Hepatocyte (in vitro differentiated cells): ENCODE results near the gene TBXAS1.

Experiments
- EZH2 ChIP-seq: fragments of 200-600 bp; sonication (generic); IDR thresholded peaks from 2 replicates; pipeline ENCODE4 v1.6.1; 2016; ENCODE audit warnings: antibody characterized with exemption, mild to moderate bottlenecking, borderline replicate concordance
- TF ChIP-seq, protein P1 (sequence below): fragments of 200-600 bp; sonication (generic); IDR thresholded peaks from 2 replicates; pipeline ENCODE4 v1.5.1; 2016; ENCODE audit warnings: antibody characterized with exemption, mild to moderate bottlenecking; ENCODE audit not compliant: poor library complexity

DNA sequence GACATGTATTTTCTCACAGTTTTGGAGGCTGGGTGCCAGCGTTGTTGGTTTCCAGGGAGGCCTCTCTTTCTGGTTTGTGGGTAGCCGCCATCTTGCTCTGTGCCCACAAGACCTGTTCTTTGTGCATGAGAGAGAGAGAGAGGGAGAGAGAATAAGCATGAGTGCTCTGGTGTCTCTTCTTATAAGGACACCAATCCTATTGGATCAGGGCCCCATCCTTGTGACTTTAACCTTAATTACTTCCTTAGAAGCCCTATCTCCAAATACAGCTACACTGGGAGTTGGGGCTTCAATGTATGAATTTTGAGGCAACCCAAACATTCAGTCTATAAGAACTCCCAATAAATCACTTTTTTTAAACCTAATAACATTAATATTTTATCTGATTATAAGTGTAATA is 119.1 kb downstream of the TBXAS1 start:
- TF ChIP-seq, protein P1, sequence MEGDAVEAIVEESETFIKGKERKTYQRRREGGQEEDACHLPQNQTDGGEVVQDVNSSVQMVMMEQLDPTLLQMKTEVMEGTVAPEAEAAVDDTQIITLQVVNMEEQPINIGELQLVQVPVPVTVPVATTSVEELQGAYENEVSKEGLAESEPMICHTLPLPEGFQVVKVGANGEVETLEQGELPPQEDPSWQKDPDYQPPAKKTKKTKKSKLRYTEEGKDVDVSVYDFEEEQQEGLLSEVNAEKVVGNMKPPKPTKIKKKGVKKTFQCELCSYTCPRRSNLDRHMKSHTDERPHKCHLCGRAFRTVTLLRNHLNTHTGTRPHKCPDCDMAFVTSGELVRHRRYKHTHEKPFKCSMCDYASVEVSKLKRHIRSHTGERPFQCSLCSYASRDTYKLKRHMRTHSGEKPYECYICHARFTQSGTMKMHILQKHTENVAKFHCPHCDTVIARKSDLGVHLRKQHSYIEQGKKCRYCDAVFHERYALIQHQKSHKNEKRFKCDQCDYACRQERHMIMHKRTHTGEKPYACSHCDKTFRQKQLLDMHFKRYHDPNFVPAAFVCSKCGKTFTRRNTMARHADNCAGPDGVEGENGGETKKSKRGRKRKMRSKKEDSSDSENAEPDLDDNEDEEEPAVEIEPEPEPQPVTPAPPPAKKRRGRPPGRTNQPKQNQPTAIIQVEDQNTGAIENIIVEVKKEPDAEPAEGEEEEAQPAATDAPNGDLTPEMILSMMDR, result no peak
- no peak for TF ChIP-seq EZH2
